ENCODE data around the gene PDE6B. TPM values are rescaled to one million over a fixed set of nuclear protein-coding genes. Genes with fewer than 3 reads are reported as not detected.

Gene PDE6B
- total RNA-seq, 2 experiments from 2014 or later: not detected

DNA sequence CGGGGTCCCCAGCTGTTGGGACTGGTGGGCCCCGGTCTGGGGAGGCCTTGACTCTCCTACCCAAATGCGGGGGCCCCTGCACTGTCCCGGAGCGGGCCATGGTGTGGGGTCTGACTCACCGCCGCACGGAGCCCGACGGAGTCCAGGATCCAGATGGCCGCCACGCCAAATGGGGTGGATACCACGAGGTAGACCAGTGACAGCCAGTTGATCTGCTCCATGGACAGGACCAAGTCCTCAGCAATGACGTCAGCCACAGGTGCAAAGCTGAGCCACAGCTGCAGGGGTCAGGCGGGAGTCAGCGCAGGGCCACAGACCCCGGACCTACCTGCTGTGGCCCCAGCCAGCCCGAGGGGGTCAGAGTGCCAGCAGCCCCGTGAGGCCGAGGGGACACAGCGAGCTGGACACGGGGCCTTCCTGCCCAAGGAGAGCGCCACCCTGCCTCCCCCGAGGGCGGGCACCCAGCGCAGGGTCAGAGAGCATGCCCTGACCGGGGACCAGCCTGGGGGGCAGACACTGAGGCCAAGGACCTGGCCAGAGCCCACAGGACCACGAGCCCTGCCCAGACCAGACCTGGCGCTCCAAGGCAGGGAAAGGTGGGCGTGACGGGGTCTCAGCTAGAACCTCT is 61.2 kb downstream of the PDE6B start:
- Histone ChIP-seq H4K20me1 (ENCODE audit: insufficient read depth, low read length) (no peaks in the 10 kb centered on the region), H3K4me3 (ENCODE audit: low read depth, low read length, poor library complexity, severe bottlenecking) (no peak overlapping the region), H3K27ac (ENCODE audit: low read depth, low read length, poor library complexity, severe bottlenecking) (no peak overlapping the region), H3K9me2 (ENCODE audit: insufficient read depth, low read length) (no peaks in the 10 kb centered on the region), H2AFZ (ENCODE audit: low read length) (no peak overlapping the region), H3K36me3 (ENCODE audit: insufficient read depth, low read length) (no peaks in the 10 kb centered on the region), H3K4me2 (ENCODE audit: low read length) (no peak overlapping the region), H3K4me1 (ENCODE audit: insufficient read depth, low read length, poor library complexity, severe bottlenecking) (no peaks in the 10 kb centered on the region), H3K79me2 (ENCODE audit: insufficient read depth, low read depth, low read length) (no peaks in the 10 kb centered on the region), H3K9me3 (ENCODE audit: low read length) (no peaks in the 10 kb centered on the region)
- CTCF ChIA-PET (ENCODE audit: unreplicated experiment): interaction anchor here (0.6 kb wide), 1 partner anchor 71 kb away, joined by 3 read pairs; no protein-coding TSS in a partner anchor
- POLR2A ChIA-PET: no interaction called here
- no TSS peak for BruUV-seq (replicated peaks)
- DNase-seq (ENCODE audit: low spot score): no peak
- no peak for TF ChIP-seq EZH2phosphoT487 (IDR thresholded peaks at IDR 0.05; ENCODE audit: borderline replicate concordance, low read depth, low read length)
- TF ChIP-seq, protein P1, sequence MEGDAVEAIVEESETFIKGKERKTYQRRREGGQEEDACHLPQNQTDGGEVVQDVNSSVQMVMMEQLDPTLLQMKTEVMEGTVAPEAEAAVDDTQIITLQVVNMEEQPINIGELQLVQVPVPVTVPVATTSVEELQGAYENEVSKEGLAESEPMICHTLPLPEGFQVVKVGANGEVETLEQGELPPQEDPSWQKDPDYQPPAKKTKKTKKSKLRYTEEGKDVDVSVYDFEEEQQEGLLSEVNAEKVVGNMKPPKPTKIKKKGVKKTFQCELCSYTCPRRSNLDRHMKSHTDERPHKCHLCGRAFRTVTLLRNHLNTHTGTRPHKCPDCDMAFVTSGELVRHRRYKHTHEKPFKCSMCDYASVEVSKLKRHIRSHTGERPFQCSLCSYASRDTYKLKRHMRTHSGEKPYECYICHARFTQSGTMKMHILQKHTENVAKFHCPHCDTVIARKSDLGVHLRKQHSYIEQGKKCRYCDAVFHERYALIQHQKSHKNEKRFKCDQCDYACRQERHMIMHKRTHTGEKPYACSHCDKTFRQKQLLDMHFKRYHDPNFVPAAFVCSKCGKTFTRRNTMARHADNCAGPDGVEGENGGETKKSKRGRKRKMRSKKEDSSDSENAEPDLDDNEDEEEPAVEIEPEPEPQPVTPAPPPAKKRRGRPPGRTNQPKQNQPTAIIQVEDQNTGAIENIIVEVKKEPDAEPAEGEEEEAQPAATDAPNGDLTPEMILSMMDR (conservative IDR thresholded peaks at IDR 0.05; ENCODE audit: low read length): no peak
- intact Hi-C loops (cut with micrococcal nuclease; ENCODE audit: unreplicated experiment): no loop called here

DNA sequence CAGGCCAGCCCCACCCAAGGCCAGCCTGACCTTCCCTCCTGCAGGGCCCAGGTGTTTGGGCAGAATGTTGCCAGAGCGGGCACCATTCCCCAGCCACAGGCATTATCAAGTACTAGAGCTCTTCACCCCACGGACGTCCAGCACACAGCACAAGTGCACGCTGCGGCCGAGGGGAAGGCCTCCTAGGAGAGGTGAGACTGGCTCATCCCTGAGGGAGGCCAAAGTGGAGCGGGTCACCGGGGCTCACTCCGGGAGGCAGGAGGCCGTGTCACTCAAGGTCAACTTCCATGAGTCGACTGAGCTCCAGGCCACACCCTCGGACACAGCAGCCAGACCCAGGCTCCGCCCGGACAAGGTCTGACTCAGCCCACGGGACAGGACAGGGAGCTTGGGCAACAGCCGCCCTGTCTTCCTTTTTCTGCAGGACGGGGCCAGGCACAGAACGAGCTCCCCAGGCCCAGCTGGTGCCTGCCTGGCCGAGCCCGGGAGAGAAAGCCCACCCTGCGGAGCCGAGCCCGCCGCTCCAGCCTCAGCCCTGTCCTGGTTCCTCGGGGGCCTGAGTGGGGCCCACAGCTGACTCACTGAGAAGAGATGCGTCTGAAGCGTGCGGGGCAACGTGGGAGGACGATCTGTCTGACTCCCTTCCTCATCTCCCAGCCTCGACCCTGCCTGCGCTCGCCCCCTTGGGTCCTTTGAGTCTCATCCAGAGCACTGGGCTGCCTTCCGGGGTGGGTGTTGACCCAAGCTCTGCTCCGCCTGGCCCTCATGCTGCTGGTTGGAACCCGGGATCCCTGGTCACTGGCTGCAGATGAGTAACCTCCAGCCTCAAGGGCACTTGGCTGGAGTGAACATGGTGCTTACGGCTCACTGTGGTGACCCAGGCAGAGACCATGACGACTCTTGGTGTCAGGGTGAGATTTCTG is 61.9 kb downstream of the PDE6B start:
- H3K27ac ChIP-seq (ENCODE audit: low read depth, low read length, poor library complexity, severe bottlenecking): no peak overlapping the region
- H3K79me2 ChIP-seq (ENCODE audit: insufficient read depth, low read depth, low read length): no peaks in the 10 kb centered on the region
- no peaks in the 10 kb centered on the region for H3K9me3 ChIP-seq (ENCODE audit: low read length)
- ChIA-PET CTCF (ENCODE audit: unreplicated experiment) (no interaction called here), POLR2A (no interaction called here)
- H3K4me1 ChIP-seq (ENCODE audit: insufficient read depth, low read length, poor library complexity, severe bottlenecking): no peaks in the 10 kb centered on the region
- DNase-seq (ENCODE audit: low spot score): no peak
- no peak overlapping the region for H3K4me3 ChIP-seq (ENCODE audit: low read depth, low read length, poor library complexity, severe bottlenecking)
- H3K4me2 ChIP-seq (ENCODE audit: low read length): no peak overlapping the region
- no peaks in the 10 kb centered on the region for H4K20me1 ChIP-seq (ENCODE audit: insufficient read depth, low read length)
- H2AFZ ChIP-seq (ENCODE audit: low read length): no peak overlapping the region
- no peaks in the 10 kb centered on the region for H3K9me2 ChIP-seq (ENCODE audit: insufficient read depth, low read length)
- H3K36me3 ChIP-seq (ENCODE audit: insufficient read depth, low read length): no peaks in the 10 kb centered on the region
- BruUV-seq (replicated peaks): no TSS peak
- TF ChIP-seq, protein P1 (conservative IDR thresholded peaks at IDR 0.05; ENCODE audit: low read length): no peak
- no peak for TF ChIP-seq EZH2phosphoT487 (IDR thresholded peaks at IDR 0.05; ENCODE audit: borderline replicate concordance, low read depth, low read length)
- intact Hi-C loops (cut with micrococcal nuclease; ENCODE audit: unreplicated experiment): no loop called here
